Measurements from ENCODE around the gene HDAC8.
A peak's percentile ranks its signal among the peaks of the same experiment; 100 is the strongest.
"Not testable (repeated sequence)": the region's sequence is repeated elsewhere in the genome, so short reads cannot be mapped to it uniquely, and the experiment has no call there.

Gene HDAC8

GRCh38 chrX:72559655-72560054, 13.0 kb downstream of the HDAC8 start:
- H3K27me3 Mint-ChIP-seq, H3K4me3 Mint-ChIP-seq, ATAC-seq, H3K9me3 Mint-ChIP-seq, H3K27ac Mint-ChIP-seq: not testable (repeated sequence)
- peaks cover 31% of the 10 kb centered on the region for H3K36me3 Mint-ChIP-seq
- H3K4me1 Mint-ChIP-seq = peaks cover 20% of the 10 kb centered on the region

GRCh38 chrX:72554448-72555140, 18.0 kb downstream of the HDAC8 start:
- peaks cover 20% of the 10 kb centered on the region for H3K4me1 Mint-ChIP-seq
- no peak overlapping the region for H3K4me3 Mint-ChIP-seq
- no peaks in the 10 kb centered on the region for H3K9me3 Mint-ChIP-seq
- no peak overlapping the region for H3K27ac Mint-ChIP-seq
- ATAC-seq = no peak
- peaks cover 24% of the 10 kb centered on the region for H3K36me3 Mint-ChIP-seq
- H3K27me3 Mint-ChIP-seq = no peaks in the 10 kb centered on the region

GRCh38 chrX:72552443-72552842, 20.2 kb downstream of the HDAC8 start:
- peaks cover 37% of the 10 kb centered on the region for H3K36me3 Mint-ChIP-seq
- ATAC-seq, H3K27ac Mint-ChIP-seq, H3K27me3 Mint-ChIP-seq, H3K4me3 Mint-ChIP-seq, H3K9me3 Mint-ChIP-seq: not testable (repeated sequence)
- H3K4me1 Mint-ChIP-seq = peaks cover 11% of the 10 kb centered on the region

GRCh38 chrX:72545990-72546389, 26.7 kb downstream of the HDAC8 start:
- Mint-ChIP-seq H3K4me3 (no peak overlapping the region), H3K36me3 (peaks cover 57% of the 10 kb centered on the region)

GRCh38 chrX:72540318-72540717, 32.3 kb downstream of the HDAC8 start:
- no peak overlapping the region for H3K27ac Mint-ChIP-seq
- ATAC-seq = no peak
- H3K36me3 Mint-ChIP-seq = peaks cover 29% of the 10 kb centered on the region
- H3K27me3 Mint-ChIP-seq = no peaks in the 10 kb centered on the region
- H3K4me3 Mint-ChIP-seq = no peak overlapping the region
- peaks cover 9% of the 10 kb centered on the region for H3K4me1 Mint-ChIP-seq
- no peaks in the 10 kb centered on the region for H3K9me3 Mint-ChIP-seq

More at GRCh38 chrX:72545990-72546389, 26.7 kb downstream of the HDAC8 start:
- Mint-ChIP-seq H3K9me3 (no peaks in the 10 kb centered on the region), H3K27ac (no peak overlapping the region), H3K27me3 (no peaks in the 10 kb centered on the region), H3K4me1 (peaks cover 10% of the 10 kb centered on the region)
- ATAC-seq = no peak

GRCh38 chrX:72539822-72540221, 32.8 kb downstream of the HDAC8 start:
- no peaks in the 10 kb centered on the region for H3K9me3 Mint-ChIP-seq
- H3K4me3 Mint-ChIP-seq = no peak overlapping the region
- ATAC-seq = no peak
- peaks cover 25% of the 10 kb centered on the region for H3K36me3 Mint-ChIP-seq
- no peak overlapping the region for H3K27ac Mint-ChIP-seq
- H3K4me1 Mint-ChIP-seq = peaks cover 9% of the 10 kb centered on the region
- H3K27me3 Mint-ChIP-seq = no peaks in the 10 kb centered on the region

GRCh38 chrX:72536542-72536941, 36.1 kb downstream of the HDAC8 start:
- H3K36me3 Mint-ChIP-seq = peaks cover 16% of the 10 kb centered on the region
- peaks cover 9% of the 10 kb centered on the region for H3K4me1 Mint-ChIP-seq
- ATAC-seq = no peak
- no peak overlapping the region for H3K27ac Mint-ChIP-seq
- no peaks in the 10 kb centered on the region for H3K27me3 Mint-ChIP-seq
- H3K4me3 Mint-ChIP-seq = no peak overlapping the region
- H3K9me3 Mint-ChIP-seq = no peaks in the 10 kb centered on the region

GRCh38 chrX:72532366-72532765, 40.3 kb downstream of the HDAC8 start:
- Mint-ChIP-seq H3K9me3 (no peaks in the 10 kb centered on the region), H3K27ac (no peak overlapping the region), H3K36me3 (peaks cover 26% of the 10 kb centered on the region), H3K27me3 (no peaks in the 10 kb centered on the region), H3K4me3 (no peak overlapping the region), H3K4me1 (peaks cover under 1% of the 10 kb centered on the region)
- ATAC-seq = no peak

- H3K27ac Mint-ChIP-seq = no peak overlapping the region
- no peaks in the 10 kb centered on the region for H3K9me3 Mint-ChIP-seq
- no peak for ATAC-seq
- no peak overlapping the region for H3K4me3 Mint-ChIP-seq
- peaks cover 60% of the 10 kb centered on the region for H3K36me3 Mint-ChIP-seq
- H3K27me3 Mint-ChIP-seq = no peaks in the 10 kb centered on the region
- peaks cover 15% of the 10 kb centered on the region for H3K4me1 Mint-ChIP-seq
Measured at GRCh38 chrX:72526534-72527508, 45.8 kb downstream of the HDAC8 start.

GRCh38 chrX:72498782-72499181, 73.9 kb downstream of the HDAC8 start:
- no peak overlapping the region for H3K27ac Mint-ChIP-seq
- H3K9me3 Mint-ChIP-seq = peaks cover 2% of the 10 kb centered on the region
- no peak for ATAC-seq
- H3K4me1 Mint-ChIP-seq = peaks cover 9% of the 10 kb centered on the region
- peaks cover 36% of the 10 kb centered on the region for H3K36me3 Mint-ChIP-seq
- H3K27me3 Mint-ChIP-seq = no peaks in the 10 kb centered on the region
- H3K4me3 Mint-ChIP-seq = no peak overlapping the region

- peaks cover 39% of the 10 kb centered on the region for H3K36me3 Mint-ChIP-seq
- H3K27me3 Mint-ChIP-seq = no peaks in the 10 kb centered on the region
- H3K4me3 Mint-ChIP-seq = no peak overlapping the region
- no peak for ATAC-seq
- no peak overlapping the region for H3K27ac Mint-ChIP-seq
- H3K9me3 Mint-ChIP-seq = peaks cover 2% of the 10 kb centered on the region
- H3K4me1 Mint-ChIP-seq = peaks cover 22% of the 10 kb centered on the region
Measured at GRCh38 chrX:72495046-72495445, 77.6 kb downstream of the HDAC8 start.

GRCh38 chrX:72492499-72492898, 80.1 kb downstream of the HDAC8 start:
- peaks cover 2% of the 10 kb centered on the region for H3K9me3 Mint-ChIP-seq
- no peak overlapping the region for H3K4me3 Mint-ChIP-seq
- H3K27me3 Mint-ChIP-seq = no peaks in the 10 kb centered on the region
- peaks cover 31% of the 10 kb centered on the region for H3K36me3 Mint-ChIP-seq
- peaks cover 13% of the 10 kb centered on the region for H3K4me1 Mint-ChIP-seq
- peak overlapping the region; percentile 46 for H3K27ac Mint-ChIP-seq
- no peak for ATAC-seq

GRCh38 chrX:72490221-72490620, 82.4 kb downstream of the HDAC8 start:
- not testable (repeated sequence) for H3K27ac Mint-ChIP-seq, ATAC-seq
- peaks cover 36% of the 10 kb centered on the region for H3K36me3 Mint-ChIP-seq

GRCh38 chrX:72487661-72488060, 85.0 kb downstream of the HDAC8 start:
- Mint-ChIP-seq H3K4me1 (peaks cover 7% of the 10 kb centered on the region), H3K27me3 (no peaks in the 10 kb centered on the region), H3K36me3 (peaks cover 22% of the 10 kb centered on the region), H3K4me3 (no peak overlapping the region), H3K9me3 (peaks cover 2% of the 10 kb centered on the region), H3K27ac (no peak overlapping the region)
- no peak for ATAC-seq

More at GRCh38 chrX:72490221-72490620, 82.4 kb downstream of the HDAC8 start:
- H3K4me1 Mint-ChIP-seq = peaks cover 13% of the 10 kb centered on the region
- H3K9me3 Mint-ChIP-seq, H3K4me3 Mint-ChIP-seq, H3K27me3 Mint-ChIP-seq: not testable (repeated sequence)

GRCh38 chrX:72479324-72480274, 93.0 kb downstream of the HDAC8 start:
- H3K27ac Mint-ChIP-seq = no peak overlapping the region
- no peaks in the 10 kb centered on the region for H3K27me3 Mint-ChIP-seq
- no peaks in the 10 kb centered on the region for H3K4me1 Mint-ChIP-seq
- H3K9me3 Mint-ChIP-seq = no peaks in the 10 kb centered on the region
- no peak overlapping the region for H3K4me3 Mint-ChIP-seq
- ATAC-seq = no peak
- peaks cover 7% of the 10 kb centered on the region for H3K36me3 Mint-ChIP-seq
